Left ventricle myocardium inferior (tissue), 1 donor: ENCODE results near the gene HDAC8. TPM values are rescaled to one million over a fixed set of nuclear protein-coding genes. Genes with fewer than 3 reads are reported as not detected.
"Not testable (repeated sequence)": the region's sequence is repeated elsewhere in the genome, so short reads cannot be mapped to it uniquely, and the experiment has no call there.

Source experiments
- DNase-seq: peaks from one replicate; pipeline ENCODE4 v3.0.0-alpha.2; 2020
- H3K27ac ChIP-seq: fragments of 200-600 bp; replicated peaks from 2 replicates; pipeline ENCODE4 v1.8.0; 2021
- H3K27me3 ChIP-seq: fragments of 200-600 bp; 2 replicates; pipeline ENCODE4 v1.8.0; 2021; ENCODE audit warnings: low read depth
- H3K36me3 ChIP-seq: fragments of 200-600 bp; 2 replicates; pipeline ENCODE4 v1.8.0; 2021
- H3K4me1 ChIP-seq: fragments of 200-600 bp; 2 replicates; pipeline ENCODE4 v1.8.0; 2021
- H3K4me3 ChIP-seq: fragments of 200-600 bp; 2 replicates; pipeline ENCODE4 v1.8.0; 2021; ENCODE audit warnings: mild to moderate bottlenecking, moderate library complexity
- H3K9me3 ChIP-seq: fragments of 200-600 bp; replicated peaks from 2 replicates; pipeline ENCODE4 v1.8.0; 2021
- CTCF ChIP-seq: fragments of 200-600 bp; IDR thresholded peaks from 2 replicates; pipeline ENCODE4 v1.8.0; 2021; ENCODE audit warnings: antibody characterized with exemption, mild to moderate bottlenecking, borderline replicate concordance
- intact Hi-C: fragments of 100-400 bp; cut with micrococcal nuclease; formaldehyde crosslinking; loops from one replicate; pipeline ENCODE4 v1.11.0; 2022
- total RNA-seq: library from RNA; stranded (reverse); fragmentation: NEBNext Ultra II Directional; extraction: Animal tissue kit (Norgen Biotek cat#: 25700); gene quantifications from one replicate; pipeline ENCODE4 v1.2.1, GENCODE V29; 2021
- donor health status: DM: no; HTN: yes; CAD: no; lungs with severe emphysema.

Gene HDAC8
- total RNA-seq, 1 donor from 2014 or later: 19.3 TPM

GRCh38 chrX:72330131-72330530 is 242.5 kb downstream of the HDAC8 start:
- no peaks in the 10 kb centered on the region for H3K27me3 ChIP-seq
- H3K27ac ChIP-seq: no peak overlapping the region
- no peaks in the 10 kb centered on the region for H3K36me3 ChIP-seq
- no peaks in the 10 kb centered on the region for H3K9me3 ChIP-seq
- no peak for TF ChIP-seq CTCF
- DNase-seq: no peak
- intact Hi-C loops: no loop called here
- no peak overlapping the region for H3K4me3 ChIP-seq
- H3K4me1 ChIP-seq: no peaks in the 10 kb centered on the region

GRCh38 chrX:72326605-72327300 is 245.9 kb downstream of the HDAC8 start:
- no peak for DNase-seq
- Histone ChIP-seq H3K4me1 (no peaks in the 10 kb centered on the region), H3K36me3 (no peaks in the 10 kb centered on the region), H3K9me3 (no peaks in the 10 kb centered on the region), H3K27me3 (no peaks in the 10 kb centered on the region), H3K4me3 (no peak overlapping the region), H3K27ac (no peak overlapping the region)
- no peak for TF ChIP-seq CTCF
- intact Hi-C loops: no loop called here

GRCh38 chrX:72319651-72320050 is 253.0 kb downstream of the HDAC8 start:
- DNase-seq, H3K9me3 ChIP-seq, H3K4me3 ChIP-seq, H3K36me3 ChIP-seq, H3K27me3 ChIP-seq, H3K4me1 ChIP-seq, intact Hi-C loops, H3K27ac ChIP-seq: not testable (repeated sequence)

- H3K36me3 ChIP-seq: no peaks in the 10 kb centered on the region
- no peaks in the 10 kb centered on the region for H3K9me3 ChIP-seq
- no peak for TF ChIP-seq CTCF
- H3K4me3 ChIP-seq: no peak overlapping the region
- no peak overlapping the region for H3K27ac ChIP-seq
- H3K4me1 ChIP-seq: no peaks in the 10 kb centered on the region
- H3K27me3 ChIP-seq: no peaks in the 10 kb centered on the region
- DNase-seq: no peak
- intact Hi-C loops: no loop called here
Observed at GRCh38 chrX:72317139-72317538, 255.5 kb downstream of the HDAC8 start.

GRCh38 chrX:72316408-72317110 is 256.1 kb downstream of the HDAC8 start:
- Histone ChIP-seq H3K27me3 (no peaks in the 10 kb centered on the region), H3K4me1 (no peaks in the 10 kb centered on the region), H3K9me3 (no peaks in the 10 kb centered on the region), H3K36me3 (no peaks in the 10 kb centered on the region), H3K27ac (no peak overlapping the region), H3K4me3 (no peak overlapping the region)
- DNase-seq: no peak
- no peak for TF ChIP-seq CTCF
- intact Hi-C loops: no loop called here

GRCh38 chrX:72314881-72315280 is 257.8 kb downstream of the HDAC8 start:
- no peaks in the 10 kb centered on the region for H3K27me3 ChIP-seq
- intact Hi-C loops: no loop called here
- no peaks in the 10 kb centered on the region for H3K4me1 ChIP-seq
- H3K9me3 ChIP-seq: no peaks in the 10 kb centered on the region
- no peaks in the 10 kb centered on the region for H3K36me3 ChIP-seq
- no peak for DNase-seq
- H3K27ac ChIP-seq: no peak overlapping the region
- TF ChIP-seq CTCF: no peak
- H3K4me3 ChIP-seq: no peak overlapping the region
